Subcutaneous adipose tissue (tissue), 4 donors: Measurements from ENCODE around the gene GPS1. TPM values are rescaled to one million over a fixed set of nuclear protein-coding genes. Genes with fewer than 3 reads are reported as not detected.

ENCODE experiments used
- total RNA-seq, 4 donors: library from RNA; depleted of rRNA; stranded (reverse); fragments of >200 nt; gene quantifications; one replicate each; pipeline ENCODE4 v1.1.0, GENCODE V29; 2016
- TF ChIP-seq, protein P1 (sequence below): fragments of 450-650 bp; IDR thresholded peaks from one replicate; pipeline ENCODE4 v1.5.1; 2016; ENCODE audit warnings: low read depth, mild to moderate bottlenecking, control low read depth, antibody characterized with exemption, moderate library complexity

The GPS1 gene
- total RNA-seq, 4 donors from 2014 or later: 42.7 to 125 (median 71.7) TPM

DNA sequence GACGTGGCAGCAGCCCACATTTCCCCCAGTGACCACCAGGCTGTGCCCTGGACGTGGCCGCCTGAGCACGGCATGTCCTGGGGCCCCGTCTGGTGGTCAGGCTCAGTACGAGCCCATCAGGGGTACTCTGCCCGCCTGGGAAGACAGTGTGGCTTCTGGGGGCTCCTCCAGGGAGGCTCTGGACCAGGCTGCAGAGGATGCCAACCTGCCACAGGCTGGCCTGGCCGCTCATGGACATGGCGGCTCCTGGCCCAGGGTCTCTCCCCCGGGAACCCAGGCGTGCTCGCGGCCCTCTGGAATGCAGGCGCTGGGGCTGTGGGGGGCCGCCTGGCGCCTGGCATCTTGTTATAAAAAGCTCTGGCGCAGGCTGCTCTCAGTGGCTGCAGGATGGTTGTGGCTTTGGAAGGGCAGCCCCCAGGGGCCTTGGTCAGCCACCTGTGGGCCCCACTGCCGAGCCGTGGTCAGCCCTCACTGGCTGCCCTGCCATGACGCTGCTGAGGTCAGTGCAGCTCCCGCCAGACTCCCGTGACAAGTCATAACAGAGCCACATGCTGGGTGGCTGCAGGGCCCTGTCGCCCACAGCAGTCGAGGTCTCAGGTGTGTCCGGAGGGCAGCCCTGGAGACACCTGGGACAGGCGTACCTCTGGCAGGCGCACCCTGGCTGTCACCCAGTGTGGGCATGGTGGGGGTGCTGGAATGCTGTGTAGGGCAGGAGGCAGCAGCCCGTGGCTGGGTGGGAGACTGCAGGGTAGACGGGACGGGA lies 44.0 kb upstream of the GPS1 start:
- TF ChIP-seq, protein P1, sequence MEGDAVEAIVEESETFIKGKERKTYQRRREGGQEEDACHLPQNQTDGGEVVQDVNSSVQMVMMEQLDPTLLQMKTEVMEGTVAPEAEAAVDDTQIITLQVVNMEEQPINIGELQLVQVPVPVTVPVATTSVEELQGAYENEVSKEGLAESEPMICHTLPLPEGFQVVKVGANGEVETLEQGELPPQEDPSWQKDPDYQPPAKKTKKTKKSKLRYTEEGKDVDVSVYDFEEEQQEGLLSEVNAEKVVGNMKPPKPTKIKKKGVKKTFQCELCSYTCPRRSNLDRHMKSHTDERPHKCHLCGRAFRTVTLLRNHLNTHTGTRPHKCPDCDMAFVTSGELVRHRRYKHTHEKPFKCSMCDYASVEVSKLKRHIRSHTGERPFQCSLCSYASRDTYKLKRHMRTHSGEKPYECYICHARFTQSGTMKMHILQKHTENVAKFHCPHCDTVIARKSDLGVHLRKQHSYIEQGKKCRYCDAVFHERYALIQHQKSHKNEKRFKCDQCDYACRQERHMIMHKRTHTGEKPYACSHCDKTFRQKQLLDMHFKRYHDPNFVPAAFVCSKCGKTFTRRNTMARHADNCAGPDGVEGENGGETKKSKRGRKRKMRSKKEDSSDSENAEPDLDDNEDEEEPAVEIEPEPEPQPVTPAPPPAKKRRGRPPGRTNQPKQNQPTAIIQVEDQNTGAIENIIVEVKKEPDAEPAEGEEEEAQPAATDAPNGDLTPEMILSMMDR: no peak

DNA sequence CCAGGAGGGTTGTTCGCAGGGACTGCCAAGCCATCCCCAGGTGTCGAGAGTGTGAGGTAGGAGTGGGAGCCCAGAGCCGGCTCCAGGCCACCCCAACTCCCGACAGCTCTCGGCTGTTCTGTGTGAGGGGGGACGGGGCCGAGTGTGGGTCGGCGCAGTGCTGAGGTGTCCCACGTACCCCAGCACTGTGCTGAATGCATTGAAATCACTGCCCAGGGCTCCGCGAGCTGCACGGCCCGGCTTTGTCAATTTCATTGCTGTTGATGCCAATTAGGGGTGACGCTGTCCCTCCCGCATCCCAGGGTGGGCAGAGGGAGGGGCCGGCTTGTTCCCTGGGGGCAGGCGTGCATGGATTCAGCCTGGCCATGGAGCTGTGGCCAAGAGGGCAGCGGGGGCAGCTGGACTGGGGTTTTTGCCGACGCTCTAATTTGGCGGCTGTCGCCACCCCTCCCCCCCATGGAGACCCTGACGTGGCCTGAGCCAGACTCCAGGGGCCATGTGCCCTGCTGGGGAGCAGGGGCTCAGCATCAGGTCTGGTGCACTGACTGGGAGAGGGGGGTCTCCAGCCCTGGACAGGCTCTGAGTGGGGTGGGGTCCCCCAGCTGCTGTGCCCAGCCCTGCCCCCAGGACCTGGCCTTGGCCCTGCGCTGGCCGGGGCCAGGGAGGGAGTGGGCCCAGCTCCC lies 43.3 kb upstream of the GPS1 start:
- TF ChIP-seq, protein P1: no peak

DNA sequence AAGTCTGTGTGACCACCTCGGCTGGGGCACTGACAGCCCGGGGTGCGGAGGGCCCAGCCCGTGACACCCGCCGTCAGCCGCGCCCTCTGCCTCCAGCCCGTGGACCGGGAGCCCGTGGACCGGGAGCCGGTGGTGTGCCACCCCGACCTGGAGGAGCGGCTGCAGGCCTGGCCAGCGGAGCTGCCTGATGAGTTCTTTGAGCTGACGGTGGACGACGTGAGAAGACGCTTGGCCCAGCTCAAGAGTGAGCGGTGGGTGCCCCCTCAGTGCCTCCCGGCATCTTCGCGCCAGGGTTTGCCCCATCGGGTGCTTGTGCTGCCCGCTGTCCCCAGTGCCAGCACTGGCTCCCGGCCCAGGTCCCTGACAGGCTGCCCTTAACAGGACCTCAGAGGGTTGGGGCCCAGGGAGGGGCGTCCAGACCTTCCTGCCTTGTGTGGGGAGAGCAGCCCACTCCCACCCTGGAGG lies 42.7 kb upstream of the GPS1 start:
- TF ChIP-seq, protein P1: no peak

DNA sequence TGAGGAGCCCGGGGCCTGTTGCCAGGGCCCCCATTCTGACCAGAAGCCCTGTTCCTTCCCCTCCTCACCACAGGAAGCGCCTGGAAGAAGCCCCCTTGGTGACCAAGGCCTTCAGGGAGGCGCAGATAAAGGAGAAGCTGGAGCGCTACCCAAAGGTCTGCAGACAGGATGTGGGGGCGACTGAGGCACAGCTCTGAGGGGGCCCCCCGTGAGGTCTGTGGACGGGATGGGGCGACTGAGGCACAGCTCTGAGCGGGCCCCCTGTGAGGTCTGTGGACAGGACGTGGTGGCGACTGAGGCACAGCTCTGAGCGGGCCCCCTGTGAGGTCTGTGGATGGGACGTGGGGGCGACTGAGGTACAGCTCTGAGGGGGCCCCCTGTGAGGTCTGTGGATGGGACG lies 42.3 kb upstream of the GPS1 start:
- TF ChIP-seq, protein P1: no peak

DNA sequence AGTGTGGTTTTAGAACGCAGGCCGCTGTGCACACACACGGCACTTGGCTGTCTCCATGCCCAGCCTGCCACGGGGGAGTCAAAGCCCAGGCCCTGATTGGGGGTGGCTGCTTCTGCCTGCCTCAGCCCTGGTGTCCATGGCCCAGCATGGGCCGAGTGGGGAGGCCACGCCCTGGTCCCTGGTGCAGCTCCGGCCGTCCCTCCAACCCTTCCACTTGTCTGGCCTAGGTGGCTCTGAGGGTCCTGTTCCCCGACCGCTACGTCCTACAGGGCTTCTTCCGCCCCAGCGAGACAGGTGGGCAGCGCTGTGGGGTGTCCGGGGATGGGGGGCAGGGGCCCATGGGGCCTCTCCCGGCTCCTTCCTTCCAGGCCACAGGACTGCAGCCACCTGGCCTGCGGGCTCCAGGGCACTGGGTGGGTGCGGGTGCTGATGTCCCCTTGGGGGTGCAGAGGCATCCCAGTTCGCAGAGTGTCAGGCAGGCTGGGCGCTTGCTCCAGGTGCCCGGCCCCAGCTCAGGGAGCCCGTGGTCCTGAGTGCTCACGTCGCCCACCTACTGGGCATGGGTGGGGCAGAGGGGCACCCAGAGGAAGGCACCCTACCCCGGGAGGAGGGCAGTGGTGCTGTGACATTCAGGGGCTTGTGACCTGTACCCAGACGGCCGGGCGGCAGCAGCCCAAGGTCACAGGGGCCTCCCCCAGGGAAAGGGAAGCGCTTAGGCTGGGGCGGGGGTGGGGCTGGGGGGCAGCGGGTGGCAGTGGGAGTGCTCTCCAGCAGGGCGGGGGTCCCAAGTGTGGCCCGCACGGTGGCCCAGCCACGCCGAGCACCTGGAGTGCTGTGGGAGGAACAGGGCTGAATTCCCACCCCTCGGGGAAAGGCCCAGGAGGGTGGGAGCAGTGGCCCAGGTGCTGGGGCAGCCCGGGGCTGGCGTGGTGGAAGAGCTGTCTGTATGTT lies 40.8 kb upstream of the GPS1 start:
- TF ChIP-seq, protein P1: no peak

DNA sequence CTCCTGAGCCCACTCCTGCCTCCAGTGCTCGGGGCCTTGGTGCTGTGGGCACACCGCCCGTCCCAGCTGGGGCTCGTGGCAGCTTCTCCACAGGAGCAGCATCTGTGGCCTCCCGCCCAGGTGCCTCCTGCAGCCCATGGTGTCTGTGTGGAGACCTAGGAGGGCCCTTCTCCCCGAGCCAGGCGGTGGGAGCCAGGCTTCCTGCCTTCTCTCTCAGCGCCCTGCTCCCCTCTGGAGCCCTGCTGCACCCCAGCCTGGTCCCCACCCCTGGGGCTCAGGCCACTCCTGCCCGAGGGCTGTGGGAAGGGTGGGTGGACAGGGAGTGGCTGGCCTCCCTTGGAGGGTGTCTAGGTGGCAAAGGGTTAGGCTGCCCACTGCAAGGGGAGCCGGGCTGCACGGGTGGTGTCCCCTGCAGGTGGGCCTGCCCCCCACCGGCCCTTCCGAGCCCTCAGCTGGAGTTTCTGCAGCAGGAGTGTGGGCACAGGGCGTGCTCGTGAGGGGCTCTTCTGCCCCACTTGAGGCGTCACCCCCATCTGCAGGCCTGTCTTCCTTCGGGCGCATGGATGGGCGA lies 40.0 kb upstream of the GPS1 start:
- TF ChIP-seq, protein P1: no peak
